HAP-1 (cell line): ENCODE results near the gene RAB11FIP2.
A peak's percentile ranks its signal among the peaks of the same experiment; 100 is the strongest.

Experiments
- DNase-seq, 2 experiments: peaks; one replicate each; pipeline ENCODE4 v3.0.0-alpha.2; 2016 to 2020; ENCODE audit warnings: low spot score in 2 of 2
- H3K27me3 ChIP-seq: fragments of 250-450 bp; sonication (Bioruptor Pico); 2 replicates; pipeline ENCODE4 v1.5.1; 2020; ENCODE audit warnings: low read depth, mild to moderate bottlenecking, moderate library complexity
- H3K36me3 ChIP-seq: fragments of 250-450 bp; sonication (Bioruptor Pico); replicated peaks from 2 replicates; pipeline ENCODE4 v1.5.1; 2020; ENCODE audit warnings: mild to moderate bottlenecking
- H3K4me1 ChIP-seq: fragments of 250-450 bp; sonication (Bioruptor Pico); 2 replicates; pipeline ENCODE4 v1.5.1; 2020; ENCODE audit warnings: mild to moderate bottlenecking
- H3K4me3 ChIP-seq: fragments of 250-450 bp; sonication (Bioruptor Pico); 2 replicates; pipeline ENCODE4 v1.5.1; 2020; ENCODE audit warnings: mild to moderate bottlenecking, moderate library complexity
- H3K9me3 ChIP-seq: fragments of 250-450 bp; sonication (Bioruptor Pico); 2 replicates; pipeline ENCODE4 v1.5.1; 2020; ENCODE audit warnings: mild to moderate bottlenecking, moderate library complexity
- in situ Hi-C: fragments of 300-500 bp; cut with MboI; formaldehyde crosslinking; loops from 3 replicates; pipeline ENCODE4 v1.14.3; 2020; ENCODE audit warnings: low sequenced_read_pairs, inconsistent platforms, mixed read lengths

Gene RAB11FIP2

DNA sequence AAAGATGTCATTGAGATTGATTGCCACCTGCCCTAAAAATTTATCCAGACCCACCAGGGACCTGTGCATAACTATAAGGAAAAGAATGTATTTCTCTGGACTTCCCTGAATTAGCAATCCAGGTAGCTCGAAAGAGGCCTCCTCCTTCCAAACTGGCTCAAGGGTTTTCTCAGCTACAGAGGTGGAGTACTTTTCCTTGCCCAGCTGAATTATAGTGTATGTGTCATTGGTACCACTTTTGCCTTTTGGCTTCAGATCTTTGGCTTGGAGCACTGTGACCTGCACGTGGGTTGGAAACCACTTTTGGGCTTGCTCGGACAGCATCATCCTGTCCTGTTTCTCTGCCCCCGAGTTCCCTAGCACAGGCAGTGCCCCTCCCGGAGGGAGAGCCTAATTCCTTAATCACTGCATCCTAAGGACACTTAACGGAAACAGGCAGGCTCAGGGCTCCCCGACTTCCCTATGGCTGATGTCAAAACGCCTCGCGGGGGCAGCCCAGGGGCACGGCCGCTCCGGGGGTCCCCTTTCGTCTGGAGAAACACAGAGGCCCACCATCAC, 825 bp downstream of the RAB11FIP2 start:
- Histone ChIP-seq H3K27me3 (no peaks in the 10 kb centered on the region), H3K4me3 (peak overlapping the region; percentile 61), H3K9me3 (no peaks in the 10 kb centered on the region), H3K4me1 (peaks cover 17% of the 10 kb centered on the region), H3K36me3 (no peaks in the 10 kb centered on the region)
- DNase-seq: peak; percentile 47 to 57
- in situ Hi-C loops: no loop called here

DNA sequence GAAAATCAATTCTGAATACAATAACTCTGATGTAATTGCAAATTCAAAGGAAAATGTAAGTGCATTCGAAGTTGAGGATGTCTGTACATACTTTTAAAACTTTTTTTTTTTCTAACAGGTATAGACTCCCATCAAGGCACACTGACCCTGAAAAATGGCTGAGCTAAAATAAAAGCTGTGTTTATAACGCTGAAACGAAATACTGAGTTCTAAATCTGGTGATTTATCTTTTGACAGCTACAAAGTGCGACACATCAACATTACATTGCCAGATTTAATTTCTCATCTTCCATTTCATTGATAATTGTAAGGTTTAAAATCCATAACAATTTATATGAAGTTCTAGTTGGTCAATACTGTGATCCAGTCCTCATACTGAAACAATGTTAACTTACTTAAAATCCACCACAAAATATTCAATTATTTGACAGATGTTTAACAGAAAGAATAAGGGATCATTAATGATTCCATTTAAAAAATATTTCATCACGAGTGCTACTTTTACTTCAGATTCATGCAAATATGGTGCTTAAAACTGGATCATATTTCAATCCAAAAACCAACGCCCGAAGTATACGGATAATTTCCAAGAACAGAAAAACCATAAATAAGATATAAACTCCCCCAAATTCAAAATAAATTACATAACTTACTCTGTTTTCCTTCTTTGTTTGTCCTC, 1.4 kb downstream of the RAB11FIP2 start:
- no peak for DNase-seq
- Histone ChIP-seq H3K4me1 (peaks cover 17% of the 10 kb centered on the region), H3K27me3 (no peaks in the 10 kb centered on the region), H3K36me3 (no peaks in the 10 kb centered on the region), H3K4me3 (peak overlapping the region; percentile 61), H3K9me3 (no peaks in the 10 kb centered on the region)
- in situ Hi-C loops: no loop called here

GRCh38 chr10:118042827-118043242, 3.9 kb downstream of the RAB11FIP2 start:
- no peak overlapping the region for H3K4me3 ChIP-seq
- H3K4me1 ChIP-seq: peaks cover 17% of the 10 kb centered on the region
- H3K36me3 ChIP-seq: peaks cover 3% of the 10 kb centered on the region; the same call in 1 of the 2 replicates
- H3K27me3 ChIP-seq: no peaks in the 10 kb centered on the region
- in situ Hi-C loops: no loop called here
- H3K9me3 ChIP-seq: no peaks in the 10 kb centered on the region
- DNase-seq: no peak

- no peak overlapping the region for H3K4me3 ChIP-seq
- peaks cover 17% of the 10 kb centered on the region for H3K4me1 ChIP-seq
- H3K9me3 ChIP-seq: no peaks in the 10 kb centered on the region
- DNase-seq: no peak
- H3K27me3 ChIP-seq: no peaks in the 10 kb centered on the region
- H3K36me3 ChIP-seq: peaks cover 3% of the 10 kb centered on the region; the same call in 1 of the 2 replicates
- in situ Hi-C loops: no loop called here
Observed at GRCh38 chr10:118042336-118042735, 4.4 kb downstream of the RAB11FIP2 start.

DNA sequence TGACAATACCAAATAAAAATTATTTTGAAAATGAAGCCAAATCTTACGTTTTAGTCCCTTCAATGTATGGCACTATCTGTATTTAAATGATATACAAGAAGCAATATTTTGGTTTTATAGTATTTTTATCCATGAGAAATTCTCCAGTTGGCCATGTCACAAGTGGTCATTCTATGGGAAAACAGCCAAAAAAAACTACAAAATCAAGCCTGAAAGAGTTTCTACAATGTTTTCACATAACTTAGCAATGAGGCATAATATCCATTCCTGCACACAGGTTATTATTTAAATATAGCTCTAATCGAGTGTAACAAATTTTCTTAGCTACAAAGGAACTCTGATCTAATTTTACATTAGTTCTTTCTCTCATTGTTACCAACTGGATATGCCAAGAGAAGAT, 5.4 kb downstream of the RAB11FIP2 start:
- Histone ChIP-seq H3K27me3 (no peaks in the 10 kb centered on the region), H3K4me1 (peaks cover 23% of the 10 kb centered on the region), H3K4me3 (no peak overlapping the region), H3K9me3 (no peaks in the 10 kb centered on the region), H3K36me3 (peaks cover 3% of the 10 kb centered on the region; the same call in 1 of the 2 replicates)
- DNase-seq: no peak
- in situ Hi-C loops: no loop called here

DNA sequence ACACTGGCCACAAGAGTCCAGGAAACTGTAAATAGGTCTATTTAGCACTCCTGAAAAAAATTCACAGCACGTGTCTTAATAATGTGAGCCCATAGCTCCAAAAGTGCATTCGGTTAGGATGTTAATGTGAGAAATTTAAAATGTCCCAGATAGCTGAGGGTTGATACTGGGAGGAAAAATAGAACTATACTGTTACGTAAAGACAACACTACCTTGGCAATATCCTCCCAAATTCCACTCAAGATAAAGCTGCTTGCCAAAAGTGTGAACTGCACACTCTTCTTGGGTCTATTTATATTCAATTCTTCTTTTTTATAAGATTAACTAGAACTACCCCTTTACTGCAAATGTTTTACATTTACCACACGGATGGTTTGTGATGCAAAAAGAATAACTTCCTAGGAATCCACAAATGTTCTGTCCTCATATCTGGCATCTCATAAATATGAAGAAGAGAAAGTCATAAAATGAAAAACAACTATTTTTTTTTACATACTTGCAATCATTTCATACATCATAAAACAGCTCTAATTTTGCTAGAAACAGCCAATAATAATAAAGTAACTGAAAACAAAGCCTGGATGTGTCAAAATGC, 10.4 kb downstream of the RAB11FIP2 start:
- Histone ChIP-seq H3K27me3 (no peaks in the 10 kb centered on the region), H3K4me1 (peaks cover 6% of the 10 kb centered on the region), H3K36me3 (peaks cover 8% of the 10 kb centered on the region; the same call in 1 of the 2 replicates), H3K9me3 (no peaks in the 10 kb centered on the region), H3K4me3 (no peak overlapping the region)
- in situ Hi-C loops: no loop called here
- DNase-seq: no peak

- H3K4me1 ChIP-seq: peaks cover 10% of the 10 kb centered on the region
- no peaks in the 10 kb centered on the region for H3K27me3 ChIP-seq
- H3K9me3 ChIP-seq: no peaks in the 10 kb centered on the region
- in situ Hi-C loops: no loop called here
- DNase-seq: no peak
- peaks cover 8% of the 10 kb centered on the region; the same call in 1 of the 2 replicates for H3K36me3 ChIP-seq
- no peak overlapping the region for H3K4me3 ChIP-seq
Observed at GRCh38 chr10:118035354-118036005, 11.3 kb downstream of the RAB11FIP2 start.

DNA sequence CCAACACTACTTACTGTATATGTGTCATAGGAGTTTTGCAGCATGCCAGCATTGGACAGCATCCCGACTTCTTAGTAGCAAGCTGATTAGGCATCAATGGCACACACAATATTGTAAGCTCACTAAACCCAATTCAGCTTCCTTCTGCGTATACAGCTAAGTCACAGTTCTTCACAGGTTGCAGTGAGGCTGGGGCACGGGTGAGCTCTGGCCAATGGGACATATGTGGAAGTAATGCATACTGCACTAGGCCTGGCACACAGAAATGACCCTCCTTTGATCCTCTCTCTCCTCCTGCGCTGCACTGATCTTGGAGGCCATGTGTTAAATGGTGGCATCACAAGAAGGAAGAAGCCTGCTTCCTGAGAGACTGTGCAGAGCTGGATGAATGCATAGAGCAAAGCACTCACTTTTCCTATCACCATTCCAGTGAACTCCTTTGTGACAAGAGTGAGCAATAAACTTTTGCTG, 11.9 kb downstream of the RAB11FIP2 start:
- no peak overlapping the region for H3K4me3 ChIP-seq
- peaks cover 8% of the 10 kb centered on the region; the same call in 1 of the 2 replicates for H3K36me3 ChIP-seq
- in situ Hi-C loops: no loop called here
- DNase-seq: no peak
- no peaks in the 10 kb centered on the region for H3K9me3 ChIP-seq
- H3K27me3 ChIP-seq: no peaks in the 10 kb centered on the region
- peaks cover 10% of the 10 kb centered on the region for H3K4me1 ChIP-seq

DNA sequence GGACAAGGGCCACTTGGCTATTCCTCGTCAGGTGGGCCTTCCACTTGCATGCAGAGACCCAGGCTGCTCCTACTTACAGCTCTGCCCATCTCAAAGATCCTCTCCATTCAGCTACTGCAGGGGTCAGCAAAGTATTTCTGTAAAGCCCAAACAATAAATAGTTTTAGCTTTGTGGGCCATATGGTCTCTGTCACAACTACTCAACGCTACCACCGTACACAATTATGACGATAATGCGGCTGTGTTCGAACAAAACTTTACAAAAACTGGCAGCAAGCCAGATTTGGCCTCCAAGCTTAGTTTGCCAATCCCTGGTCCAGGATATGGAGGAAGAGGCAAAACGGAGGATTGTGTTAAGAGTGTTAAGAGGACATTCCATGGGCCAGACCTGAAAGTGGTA, 12.8 kb downstream of the RAB11FIP2 start:
- H3K27me3 ChIP-seq: no peaks in the 10 kb centered on the region
- peaks cover 6% of the 10 kb centered on the region; the same call in 1 of the 2 replicates for H3K36me3 ChIP-seq
- no peak overlapping the region for H3K4me3 ChIP-seq
- no peak for DNase-seq
- H3K4me1 ChIP-seq: peaks cover 10% of the 10 kb centered on the region
- H3K9me3 ChIP-seq: no peaks in the 10 kb centered on the region
- in situ Hi-C loops: no loop called here

DNA sequence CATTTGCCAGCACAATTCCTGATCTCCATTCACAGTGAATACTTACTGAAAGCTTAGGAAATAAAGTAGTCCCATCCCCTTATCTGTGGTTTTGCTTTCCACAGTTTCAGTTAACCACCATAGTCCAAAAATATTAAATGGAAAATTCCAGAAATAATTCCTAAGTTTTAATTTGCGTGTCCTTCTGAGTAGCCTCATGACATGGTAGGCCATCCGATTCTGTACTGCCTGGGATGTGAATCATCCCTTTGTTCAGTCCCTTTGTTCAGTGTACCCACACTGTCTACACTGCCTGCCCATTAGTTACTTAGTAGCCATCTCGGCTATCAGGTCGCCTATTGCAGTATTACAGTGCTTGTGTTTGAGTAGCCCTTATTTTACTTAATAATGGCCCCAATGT, 14.2 kb downstream of the RAB11FIP2 start:
- H3K9me3 ChIP-seq: no peaks in the 10 kb centered on the region
- H3K4me3 ChIP-seq: no peak overlapping the region
- no peaks in the 10 kb centered on the region for H3K27me3 ChIP-seq
- 0 out of 2 replicates have a peak, but pooled peaks cover 5% of the 10 kb centered on the region for H3K36me3 ChIP-seq
- in situ Hi-C loops: no loop called here
- DNase-seq: no peak
- H3K4me1 ChIP-seq: peaks cover 10% of the 10 kb centered on the region

DNA sequence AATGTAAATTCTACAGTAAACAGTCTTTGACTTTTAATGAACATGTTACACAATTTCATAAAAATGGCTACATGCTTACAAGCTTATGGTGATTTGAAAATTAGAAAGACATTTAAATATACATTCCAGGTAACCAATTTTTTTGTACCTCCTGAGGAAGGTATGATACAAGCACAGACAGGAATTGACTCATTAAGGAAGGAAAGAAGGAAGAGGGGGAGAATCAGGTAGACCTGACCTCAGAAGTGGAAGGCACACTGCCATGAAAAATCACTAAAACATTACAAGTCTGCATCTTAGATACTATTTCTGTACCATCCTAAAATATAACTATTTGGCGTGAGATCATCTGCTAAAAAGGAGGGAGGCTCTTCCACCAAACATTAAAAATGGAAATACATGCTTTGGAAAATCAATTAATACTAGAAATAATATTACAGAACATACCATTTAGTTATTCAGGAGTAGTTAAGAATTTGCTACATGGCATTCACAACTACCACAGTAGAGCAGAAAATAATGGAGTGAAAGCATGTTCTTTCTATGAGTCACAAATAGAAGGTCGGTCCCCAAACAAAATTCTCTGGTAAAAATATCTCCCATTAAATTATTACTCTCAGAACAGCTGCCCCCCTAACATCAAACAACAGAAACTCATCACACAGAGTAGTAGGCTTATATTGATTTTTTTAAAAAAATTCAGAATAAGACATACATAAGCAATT, 15.2 kb downstream of the RAB11FIP2 start:
- in situ Hi-C loops: no loop called here
- no peaks in the 10 kb centered on the region for H3K9me3 ChIP-seq
- no peaks in the 10 kb centered on the region for H3K27me3 ChIP-seq
- no peak for DNase-seq
- peaks cover 4% of the 10 kb centered on the region; the same call in 1 of the 2 replicates for H3K4me1 ChIP-seq
- H3K4me3 ChIP-seq: no peak overlapping the region
- 0 out of 2 replicates have a peak, but pooled peaks cover 5% of the 10 kb centered on the region for H3K36me3 ChIP-seq

- Histone ChIP-seq H3K36me3 (no peaks in the 10 kb centered on the region), H3K4me3 (no peak overlapping the region), H3K9me3 (no peaks in the 10 kb centered on the region), H3K4me1 (peaks cover 4% of the 10 kb centered on the region; the same call in 1 of the 2 replicates), H3K27me3 (no peaks in the 10 kb centered on the region)
- in situ Hi-C loops: no loop called here
- DNase-seq: no peak
Observed at GRCh38 chr10:118028619-118029018, 18.1 kb downstream of the RAB11FIP2 start.

- in situ Hi-C loops: no loop called here
- Histone ChIP-seq H3K4me1 (peaks cover 4% of the 10 kb centered on the region; the same call in 1 of the 2 replicates), H3K36me3 (no peaks in the 10 kb centered on the region), H3K4me3 (no peak overlapping the region), H3K9me3 (no peaks in the 10 kb centered on the region), H3K27me3 (no peaks in the 10 kb centered on the region)
- DNase-seq: no peak
Observed at GRCh38 chr10:118027397-118027796, 19.3 kb downstream of the RAB11FIP2 start.
